H1 (cell line): ENCODE measurements around the gene DLL4. TPM values are rescaled to one million over a fixed set of nuclear protein-coding genes. Genes with fewer than 3 reads are reported as not detected.

Experiments used
- CBX5 ChIP-seq: fragments of 300-800, 300-1000 bp; sonication (generic); IDR thresholded peaks from 2 replicates; pipeline ENCODE4 v1.7.1; 2016; ENCODE audit warnings: antibody characterized with exemption, low read length, low read depth
- CBX8 ChIP-seq: fragments of 300-800, 300-1000 bp; sonication (generic); IDR thresholded peaks from 2 replicates; pipeline ENCODE4 v1.7.1; 2016; ENCODE audit warnings: low read depth, low read length, borderline replicate concordance
- CHD1 ChIP-seq: IDR thresholded peaks from 2 replicates; pipeline ENCODE4 v1.6.1; 2012; ENCODE audit warnings: low read depth, low read length, improper control_type of control experiment
- MAX ChIP-seq: IDR thresholded peaks from 2 replicates; pipeline ENCODE4 v1.6.1; 2012; ENCODE audit warnings: inconsistent platforms
- RFX5 ChIP-seq: IDR thresholded peaks from 2 replicates; pipeline ENCODE4 v1.6.1; 2011; ENCODE audit warnings: low read depth, low read length, improper control_type of control experiment, borderline replicate concordance
- polyA plus RNA-seq, 7 experiments: library from polyadenylated mRNA; depleted of rRNA in 3 of 7; stranded (reverse) in 5 of 7; unstranded in 2 of 7; fragments of >200 nt in 5 of 7; fragments of 200-250 nt in 2 of 7; gene quantifications; 1 replicate in 5 of 7; 2 replicates in 1 of 7; 4 replicates in 1 of 7; pipeline versions ENCODE4 v1.2.1 to v1.2.3, GENCODE V29; 2011 to 2013; ENCODE audit warnings: missing spikeins in 2 of 7, mixed read lengths in 2 of 7
- total RNA-seq: library from RNA; stranded (reverse); fragmentation: NEBNext Ultra II Directional; extraction: Animal tissue kit (Norgen Biotek cat#: 25700); gene quantifications from 2 replicates; pipeline ENCODE4 v1.2.1, GENCODE V29; 2021

DLL4 gene
- total and polyA plus RNA-seq, 2 of the 8 experiments (the other 6 are each of a cell fraction or from before 2014, with no cell fraction given): 0.23 to 0.60 TPM

- TF ChIP-seq CBX5: no peak
- no peak for TF ChIP-seq RFX5
- no peak for TF ChIP-seq CBX8
- TF ChIP-seq MAX: no peak
- no peak for TF ChIP-seq CHD1
These were observed 45.7 kb downstream of the DLL4 start (continued) for GRCh38 chr15:40974879-40975278.
